OCI-LY1 (cell line): ENCODE results near the gene KRT80.

Experiments used
- CTCF ChIP-seq: fragments of 200-600 bp; sonication (generic), shearing (Covaris generic); IDR thresholded peaks from 2 replicates; pipeline ENCODE4 v1.5.1; 2017; ENCODE audit warnings: mild to moderate bottlenecking, antibody characterized with exemption, low read length, moderate library complexity, mixed read lengths
- EZH2 ChIP-seq: fragments of 200-600 bp; sonication (generic), shearing (Covaris generic); IDR thresholded peaks from 2 replicates; pipeline ENCODE4 v1.8.0; 2017; ENCODE audit warnings: borderline replicate concordance, mixed run types, mild to moderate bottlenecking, antibody characterized with exemption, low read length, moderate library complexity, mixed read lengths

DNA sequence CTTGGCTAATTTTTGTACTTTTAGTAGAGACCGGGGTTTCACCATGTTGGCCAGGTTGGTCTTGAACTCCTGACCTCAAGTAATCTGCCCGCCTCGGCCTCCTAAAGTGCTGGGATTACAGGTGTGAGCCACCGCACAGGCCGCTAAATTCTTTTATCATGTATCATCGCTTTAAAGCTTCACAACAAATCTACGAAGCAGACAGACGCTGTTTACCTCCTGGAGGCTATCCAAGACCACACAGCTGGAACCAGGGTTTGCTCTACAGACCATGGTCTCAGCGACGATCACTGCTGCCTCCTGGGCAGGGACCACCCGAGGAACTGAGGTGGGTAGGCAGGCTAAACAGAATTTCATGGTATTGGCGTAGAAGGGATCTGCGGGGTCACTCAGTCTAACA lies 27.2 kb downstream of the KRT80 start:
- TF ChIP-seq CTCF: no peak
- TF ChIP-seq EZH2: no peak
